ENCODE measurements around the gene SYCP2L. TPM values are rescaled to one million over a fixed set of nuclear protein-coding genes. Genes with fewer than 3 reads are reported as not detected.

SYCP2L gene
- total and polyA plus RNA-seq, 2 of the 8 experiments (the other 6 are each of a cell fraction or from before 2014, with no cell fraction given), result 1.7 to 4.2 TPM

GRCh38 chr6:10883312-10884244 lies 3.3 kb upstream of the SYCP2L start (continued):
- TF ChIP-seq EP300 (IDR thresholded peaks at IDR 0.05; ENCODE audit: borderline replicate concordance in 1 of 2, low read depth in 2 of 2, low read length in 2 of 2) (no peak), CTBP2 (IDR thresholded peaks at IDR 0.05; ENCODE audit: borderline replicate concordance, insufficient read depth, insufficient read length, low read length) (no peak), YY1 (IDR thresholded peaks at IDR 0.05; ENCODE audit: low read depth, low read length) (no peak), HDAC2 (IDR thresholded peaks at IDR 0.05; ENCODE audit: borderline replicate concordance in 1 of 2, low read depth in 2 of 2, low read length in 2 of 2) (0 out of 4 replicates have a peak, but pooled peaks of 1 of the 2 experiments have one; percentile 15), USF2 (IDR thresholded peaks at IDR 0.05; ENCODE audit: low read length) (no peak), POU5F1 (IDR thresholded peaks at IDR 0.05; ENCODE audit: low read depth, low read length) (no peak), MAX (IDR thresholded peaks at IDR 0.05) (peak; percentile 7; the same call in 1 of the 2 replicates), JUN (IDR thresholded peaks at IDR 0.05; ENCODE audit: low read depth, low read length) (no peak), EZH2 (IDR thresholded peaks at IDR 0.05; ENCODE audit: low read depth, low read length, severe bottlenecking) (peak; percentile 89)
